Measurements from ENCODE around the gene IRF2BP1.

IRF2BP1 gene, protein sequence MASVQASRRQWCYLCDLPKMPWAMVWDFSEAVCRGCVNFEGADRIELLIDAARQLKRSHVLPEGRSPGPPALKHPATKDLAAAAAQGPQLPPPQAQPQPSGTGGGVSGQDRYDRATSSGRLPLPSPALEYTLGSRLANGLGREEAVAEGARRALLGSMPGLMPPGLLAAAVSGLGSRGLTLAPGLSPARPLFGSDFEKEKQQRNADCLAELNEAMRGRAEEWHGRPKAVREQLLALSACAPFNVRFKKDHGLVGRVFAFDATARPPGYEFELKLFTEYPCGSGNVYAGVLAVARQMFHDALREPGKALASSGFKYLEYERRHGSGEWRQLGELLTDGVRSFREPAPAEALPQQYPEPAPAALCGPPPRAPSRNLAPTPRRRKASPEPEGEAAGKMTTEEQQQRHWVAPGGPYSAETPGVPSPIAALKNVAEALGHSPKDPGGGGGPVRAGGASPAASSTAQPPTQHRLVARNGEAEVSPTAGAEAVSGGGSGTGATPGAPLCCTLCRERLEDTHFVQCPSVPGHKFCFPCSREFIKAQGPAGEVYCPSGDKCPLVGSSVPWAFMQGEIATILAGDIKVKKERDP

DNA sequence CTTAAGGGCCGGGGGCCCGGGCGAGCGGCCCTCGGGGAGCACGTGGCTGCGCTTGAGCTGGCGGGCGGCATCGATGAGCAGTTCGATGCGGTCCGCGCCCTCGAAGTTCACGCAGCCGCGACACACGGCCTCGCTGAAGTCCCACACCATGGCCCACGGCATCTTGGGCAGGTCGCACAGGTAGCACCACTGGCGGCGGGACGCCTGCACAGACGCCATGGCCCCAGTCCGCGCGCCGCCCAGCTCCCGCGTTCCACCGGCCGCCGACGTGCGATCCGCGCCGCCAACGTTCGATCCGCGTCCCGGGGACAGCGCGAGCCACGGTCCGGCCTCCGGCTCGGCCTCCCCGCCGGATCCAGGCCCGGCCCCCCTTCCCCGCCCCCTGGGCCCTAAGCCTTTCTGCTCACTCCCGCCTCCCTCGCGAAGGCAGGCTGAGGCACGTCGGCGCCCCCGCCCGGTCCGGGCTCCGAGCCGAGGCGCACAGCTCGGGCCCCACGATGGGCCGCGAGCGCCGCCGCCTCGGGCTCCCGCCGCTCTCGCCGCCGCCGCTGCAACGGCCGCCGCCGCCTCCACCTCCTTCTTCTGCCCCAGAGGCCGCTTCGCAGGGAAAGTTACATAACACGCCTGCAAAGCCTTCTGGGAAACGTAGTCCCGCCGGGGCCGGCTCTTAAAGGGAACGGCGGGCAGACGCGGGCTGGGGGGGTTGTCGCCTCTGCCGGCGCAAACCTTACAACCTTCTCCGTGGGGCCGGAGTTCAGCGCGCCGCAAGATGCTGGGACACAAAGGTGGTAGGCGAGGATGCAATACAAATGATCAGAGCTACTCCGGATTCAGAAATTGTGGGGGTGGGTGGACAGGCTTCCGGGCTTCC, at the start of gene IRF2BP1:
TSS of gene IRF2BP1 (minus strand) at position 586 of the 871 bp plus-strand sequence. CDS start at position 219, 367 bp downstream.
- DNase-seq, result peak; percentile 78

- DNase-seq, result no peak
Measured at GRCh38 chr19:45935267-45935666, 49.3 kb upstream of the IRF2BP1 start.

- DNase-seq, result no peak
Measured at GRCh38 chr19:45934551-45935230, 48.8 kb upstream of the IRF2BP1 start.

- no peak for DNase-seq
Measured at GRCh38 chr19:45933759-45934158, 47.8 kb upstream of the IRF2BP1 start.

GRCh38 chr19:45931055-45931454, 45.1 kb upstream of the IRF2BP1 start:
- no peak for DNase-seq

- DNase-seq, result no peak
Measured at GRCh38 chr19:45929247-45929646, 43.3 kb upstream of the IRF2BP1 start.

GRCh38 chr19:45927565-45928261, 41.8 kb upstream of the IRF2BP1 start:
- peak; percentile 92 for DNase-seq

GRCh38 chr19:45924891-45925447, 39.0 kb upstream of the IRF2BP1 start:
- no peak for DNase-seq

DNA sequence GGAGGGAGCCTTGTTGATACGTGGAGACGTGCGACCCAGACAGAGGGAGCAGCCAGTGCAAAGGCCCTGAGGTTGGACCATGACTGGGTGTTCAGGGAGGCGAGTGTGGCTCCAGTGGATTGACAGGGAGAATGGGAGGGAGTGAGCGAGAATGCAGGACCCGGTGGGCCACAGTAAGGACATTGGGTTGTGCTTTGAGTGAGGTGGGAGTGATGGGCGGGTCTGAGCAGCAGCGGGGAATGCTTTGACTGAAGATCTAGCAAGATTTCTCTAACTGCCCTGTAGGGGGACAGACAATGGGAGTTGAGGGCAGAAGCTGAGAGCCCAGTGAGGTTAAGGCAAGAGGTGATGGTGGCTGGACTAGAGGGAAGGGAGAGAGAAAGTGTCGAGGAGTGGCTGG, 36.3 kb upstream of the IRF2BP1 start:
- no peak for DNase-seq

- DNase-seq, result no peak
Measured at GRCh38 chr19:45920458-45920857, 34.5 kb upstream of the IRF2BP1 start.

GRCh38 chr19:45919678-45920077, 33.7 kb upstream of the IRF2BP1 start:
- no peak for DNase-seq

GRCh38 chr19:45918721-45919120, 32.8 kb upstream of the IRF2BP1 start:
- DNase-seq, result no peak

DNA sequence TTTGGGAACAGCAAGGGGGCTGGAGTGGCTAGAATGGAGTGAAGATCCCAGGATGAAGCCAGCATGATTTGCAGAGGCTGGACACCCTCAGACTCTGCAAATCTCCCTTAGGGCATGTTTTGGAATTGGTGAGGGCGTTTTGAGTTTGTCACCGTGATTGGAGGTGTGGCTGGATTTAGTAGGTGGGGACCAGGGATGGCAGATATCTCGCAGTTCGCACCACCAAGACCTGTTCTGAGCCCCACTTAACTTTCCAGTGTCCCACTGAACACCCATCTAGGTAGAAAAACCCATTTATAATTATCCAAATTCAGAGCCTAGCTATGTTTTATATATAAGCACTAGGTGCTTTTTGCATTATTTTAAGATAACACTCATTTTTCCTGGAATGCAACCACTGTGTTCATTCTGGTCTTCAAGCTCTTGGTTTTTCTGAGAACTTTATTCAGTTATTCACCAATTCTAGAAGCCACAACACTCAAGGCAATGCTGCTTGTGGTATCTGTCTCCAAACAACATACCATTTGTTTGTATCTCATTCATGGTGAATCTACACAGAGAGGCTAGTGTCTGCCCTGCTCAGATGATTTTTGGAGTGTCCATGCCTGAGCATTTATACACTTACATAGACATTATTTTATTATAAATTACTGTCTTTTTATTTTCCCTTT, 31.6 kb upstream of the IRF2BP1 start:
- DNase-seq, result no peak

GRCh38 chr19:45913874-45914830, 28.2 kb upstream of the IRF2BP1 start, which contains the start of gene NANOS2:
TSS of gene NANOS2 (minus strand) at chr19:45914778. CDS start at chr19:45914693, 85 bp downstream.
- DNase-seq, result no peak

DNA sequence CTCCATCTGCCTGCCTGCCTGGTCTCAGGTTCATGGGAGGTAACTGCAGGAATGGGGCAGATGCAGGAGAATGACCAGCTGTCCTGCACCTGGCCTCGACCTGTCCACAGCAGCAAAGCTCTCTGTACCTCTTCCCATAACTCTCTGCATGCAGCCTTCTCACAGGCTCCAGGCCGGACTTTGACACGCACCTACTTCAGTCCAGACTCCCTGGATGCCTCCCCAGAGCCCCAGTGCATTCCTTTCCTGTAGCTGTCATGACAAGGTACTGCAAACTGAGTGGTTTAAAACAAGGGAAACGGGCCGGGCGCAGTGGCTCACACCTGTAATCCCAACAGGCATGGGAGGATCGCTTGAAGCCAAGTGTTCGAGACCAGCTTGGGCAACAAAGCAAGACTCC, 25.4 kb upstream of the IRF2BP1 start:
- no peak for DNase-seq

- DNase-seq, result no peak
Measured at GRCh38 chr19:45908956-45909355, 23.0 kb upstream of the IRF2BP1 start.

GRCh38 chr19:45906221-45906620, 20.3 kb upstream of the IRF2BP1 start:
- no peak for DNase-seq

GRCh38 chr19:45905011-45905410, 19.1 kb upstream of the IRF2BP1 start:
- DNase-seq, result no peak

DNA sequence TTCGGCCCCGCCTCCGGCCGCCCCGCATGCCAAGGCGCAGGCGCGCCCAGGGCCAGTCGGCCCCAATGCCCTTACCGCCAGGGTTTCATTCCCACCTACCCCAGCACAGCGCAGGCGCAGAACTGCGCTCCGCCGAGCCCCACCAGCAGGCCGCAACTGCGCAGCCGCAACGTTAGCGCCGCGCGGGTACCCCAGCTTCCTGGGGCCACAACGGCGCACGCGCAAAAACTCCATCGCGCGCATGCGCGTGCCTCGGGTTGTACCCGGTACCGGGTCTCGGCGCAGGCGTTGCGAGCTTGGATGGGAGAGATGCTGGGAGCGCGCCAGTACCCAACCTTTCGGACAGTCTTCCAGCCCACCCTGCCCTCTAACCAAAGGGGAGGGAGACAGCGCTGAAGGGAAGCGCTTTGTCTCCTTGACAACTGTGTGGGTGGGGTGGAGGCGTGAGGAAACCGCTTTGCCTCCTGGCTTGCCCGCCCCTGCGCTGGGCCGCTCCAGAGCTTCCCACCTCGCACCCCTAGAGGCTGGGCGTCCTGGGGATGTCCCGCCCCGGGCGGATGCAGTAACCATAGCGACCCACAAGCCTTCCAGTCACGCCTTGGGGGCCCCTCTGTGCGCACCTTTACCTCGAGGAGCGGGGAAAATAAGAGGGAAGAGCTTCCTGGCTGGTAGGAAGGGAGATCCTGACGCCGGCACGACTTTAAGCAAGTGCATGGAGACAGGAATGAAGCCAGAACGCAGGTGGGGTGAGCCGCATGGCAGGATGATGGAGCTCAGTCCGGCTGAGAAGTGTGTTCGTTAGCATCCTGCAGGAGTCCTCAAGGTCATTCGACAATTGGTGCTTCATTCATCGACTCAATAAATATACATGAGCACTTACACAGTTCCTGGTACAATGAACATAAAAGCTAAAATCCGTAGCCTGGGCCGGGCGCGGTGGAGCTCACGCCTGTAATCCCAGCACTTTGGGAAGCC, 17.0 kb upstream of the IRF2BP1 start:
- DNase-seq, result peak; percentile 94

Measured in NCI-H1092 (cell line).